NCI-H345 (cell line): Measurements from ENCODE around the gene MNX1.

ENCODE experiments used
- DNase-seq: peaks from one replicate; lab custom pipeline; 2025; lab: John Stamatoyannopoulos, UW

MNX1 gene

DNA sequence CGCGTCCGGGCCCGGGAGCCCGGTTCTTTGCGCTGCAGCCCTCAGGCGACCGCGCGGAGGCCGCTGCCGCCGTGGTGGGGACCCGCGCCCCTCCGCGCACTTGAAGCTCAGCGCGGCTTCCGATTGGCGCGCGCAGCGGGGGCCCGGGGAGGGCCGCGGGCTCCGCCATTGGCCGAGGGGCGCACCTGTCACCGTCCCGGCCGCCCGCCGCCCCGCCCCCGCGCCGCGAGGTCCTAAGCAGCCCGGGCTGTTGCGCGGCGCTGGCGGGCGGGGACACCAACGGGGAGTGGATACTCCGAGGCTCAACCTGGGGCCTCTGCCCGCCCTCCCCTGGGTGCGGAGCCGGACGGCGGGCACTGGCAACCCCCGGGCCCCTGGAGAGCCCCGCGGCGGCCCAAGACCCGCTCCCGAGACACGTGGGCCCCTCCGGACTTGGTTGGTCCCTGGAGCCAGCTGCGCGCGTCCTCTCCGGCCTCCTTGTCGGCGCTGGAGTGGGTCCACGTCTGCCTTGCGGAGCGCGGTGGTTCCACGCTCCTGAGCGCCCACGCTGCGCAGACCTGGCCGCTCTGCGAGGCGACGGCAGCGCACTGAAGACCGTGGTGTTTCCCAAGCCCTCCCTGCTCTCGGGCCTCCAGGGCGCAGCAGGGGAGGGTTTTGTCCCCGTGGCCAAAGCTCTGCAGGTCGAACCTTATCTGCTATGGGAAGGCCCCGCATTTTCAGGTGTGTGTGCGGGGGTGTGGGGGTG is at the start of gene MNX1:
MNX1 (minus strand) TSS at position 76 of the 745 bp plus-strand sequence. CDS start 313 bp downstream, outside the sequence.
- peak; percentile 94 for DNase-seq

DNA sequence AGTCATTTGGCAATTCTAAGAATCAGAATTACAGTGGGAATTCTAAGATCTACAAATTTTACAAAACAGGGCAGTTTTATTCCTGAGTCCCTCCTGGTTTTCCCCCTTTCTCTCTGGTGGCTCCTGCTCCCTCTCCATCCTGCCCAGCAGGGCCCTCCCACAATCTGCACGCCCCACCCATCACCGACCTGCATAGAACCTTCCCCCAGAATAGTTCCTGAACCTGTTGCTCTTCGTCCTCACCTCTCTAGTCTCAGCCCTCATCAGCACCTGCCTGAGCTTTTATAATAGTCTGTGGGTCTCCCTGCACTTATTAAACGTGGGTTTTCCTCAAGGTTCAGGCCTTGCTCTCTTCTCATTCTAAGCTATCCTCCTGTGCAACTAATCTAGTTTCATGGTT is 49.1 kb upstream of the MNX1 start:
- no peak for DNase-seq

DNA sequence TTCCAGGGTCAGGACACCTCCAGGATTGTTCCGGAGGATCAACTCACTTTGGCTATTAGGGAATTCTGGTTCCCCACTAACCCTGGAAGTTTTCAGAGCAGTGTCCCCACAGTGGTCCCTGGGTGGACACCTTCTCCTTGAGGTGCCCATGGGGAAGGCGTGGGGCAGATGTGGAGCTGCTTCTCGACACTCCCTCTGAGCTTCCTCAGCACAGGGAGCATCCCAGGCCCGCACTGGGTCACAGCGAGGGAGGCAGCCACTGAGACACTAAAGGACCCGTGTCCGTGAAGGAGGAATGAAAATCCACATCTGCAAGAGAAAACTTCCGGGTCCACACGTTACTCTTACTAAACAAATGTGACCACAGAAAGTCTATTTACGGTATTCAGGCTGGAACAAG is 48.2 kb upstream of the MNX1 start:
- DNase-seq = no peak

DNA sequence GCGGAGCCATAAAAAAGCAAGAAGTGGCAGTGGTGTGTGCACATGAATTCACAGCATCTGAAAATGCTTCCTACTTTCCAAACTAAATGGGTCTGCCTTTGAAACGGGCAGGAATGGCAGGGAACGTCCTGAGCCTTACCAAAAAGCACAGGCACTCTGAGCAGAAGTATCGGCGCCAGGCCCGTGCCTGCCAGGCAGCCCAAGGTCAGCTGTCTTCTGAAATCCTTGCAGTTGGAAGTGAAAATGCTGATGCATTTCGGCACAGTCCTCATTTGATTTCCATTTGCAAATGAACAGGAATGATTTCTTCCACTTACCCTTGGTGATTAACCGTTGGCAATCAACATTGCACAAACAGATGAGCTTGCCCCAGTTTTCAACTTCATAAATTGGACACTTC is 47.6 kb upstream of the MNX1 start:
- DNase-seq = no peak

DNA sequence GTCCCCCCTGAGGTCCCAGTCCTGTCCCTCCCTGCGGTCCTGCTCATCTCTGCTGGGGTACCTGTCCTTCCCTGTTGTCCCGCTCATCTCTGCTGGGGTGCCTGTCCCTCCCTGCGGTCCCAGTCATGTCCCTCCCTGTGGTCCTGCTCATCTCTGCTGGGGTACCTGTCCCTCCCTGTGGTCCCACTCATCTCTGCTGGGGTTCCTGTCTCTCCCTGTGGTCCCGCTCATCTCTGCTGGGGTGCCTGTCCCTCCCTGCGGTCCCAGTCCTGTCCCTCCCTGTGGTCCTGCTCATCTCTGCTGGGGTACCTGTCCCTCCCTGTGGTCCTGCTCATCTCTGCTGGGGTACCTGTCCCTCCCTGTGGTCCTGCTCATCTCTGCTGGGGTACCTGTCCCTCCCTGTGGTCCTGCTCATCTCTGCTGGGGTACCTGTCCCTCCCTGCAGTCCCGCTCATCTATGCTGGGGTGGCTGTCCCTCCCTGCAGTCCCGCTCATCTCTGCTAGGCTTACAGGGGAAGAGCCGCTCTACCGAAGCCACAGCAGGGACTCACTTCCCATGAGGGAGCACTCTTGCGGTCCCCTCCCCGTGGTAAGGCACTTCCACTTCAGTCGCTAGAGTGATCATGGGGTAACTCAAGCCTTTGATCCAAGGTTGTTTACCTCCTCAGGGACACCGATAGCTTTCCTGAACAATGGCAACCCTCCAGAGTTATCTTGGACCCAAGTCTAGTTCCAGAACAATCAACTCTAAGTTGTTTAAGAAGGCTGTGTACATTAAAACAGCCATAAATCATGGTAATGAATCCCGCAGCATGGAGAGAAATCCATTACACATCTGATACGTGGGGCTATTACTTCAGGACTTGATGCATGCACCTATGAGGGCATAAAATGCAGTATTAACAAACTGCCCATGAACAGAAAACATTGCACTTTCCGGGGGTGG is 46.8 kb upstream of the MNX1 start:
- DNase-seq = no peak

DNA sequence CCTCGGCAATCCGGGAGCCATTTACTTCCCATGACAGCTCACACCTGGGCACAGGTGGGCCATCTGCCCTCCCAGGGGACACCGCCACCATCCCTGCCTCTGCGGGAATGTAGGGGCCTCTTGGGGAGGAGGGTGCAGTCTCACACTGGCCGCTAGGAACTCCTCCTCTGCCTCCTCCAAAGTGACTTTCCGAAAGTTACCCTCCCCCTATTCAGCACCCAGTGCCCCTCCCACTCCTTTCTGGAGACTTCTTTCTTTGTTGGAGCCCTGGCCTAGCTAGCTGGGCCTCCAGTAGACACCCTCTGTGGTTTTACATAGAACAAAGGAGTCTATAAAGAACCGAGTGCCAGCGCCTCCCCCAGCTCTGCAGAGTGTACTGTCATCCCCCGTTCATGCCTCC is 45.8 kb upstream of the MNX1 start:
- no peak for DNase-seq

DNA sequence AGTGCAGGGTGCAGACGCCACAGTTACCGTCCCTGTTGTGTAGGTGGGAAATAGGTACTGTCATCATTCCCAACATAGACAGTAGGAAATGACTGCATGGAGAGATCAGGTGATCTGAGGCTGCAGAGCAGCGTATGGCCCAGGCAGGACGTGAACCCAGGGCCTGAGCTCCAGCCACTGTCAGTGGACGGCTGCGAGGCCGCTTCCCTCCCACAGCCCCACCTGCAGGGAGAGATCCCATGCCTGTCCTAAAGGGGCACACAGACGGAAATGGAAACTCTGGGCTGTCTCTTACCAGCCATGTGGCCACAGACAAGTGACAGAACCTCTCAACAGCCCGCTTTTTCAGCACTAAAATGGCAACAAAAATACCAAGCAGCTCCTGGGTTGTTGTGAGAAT is 44.5 kb upstream of the MNX1 start:
- no peak for DNase-seq

DNA sequence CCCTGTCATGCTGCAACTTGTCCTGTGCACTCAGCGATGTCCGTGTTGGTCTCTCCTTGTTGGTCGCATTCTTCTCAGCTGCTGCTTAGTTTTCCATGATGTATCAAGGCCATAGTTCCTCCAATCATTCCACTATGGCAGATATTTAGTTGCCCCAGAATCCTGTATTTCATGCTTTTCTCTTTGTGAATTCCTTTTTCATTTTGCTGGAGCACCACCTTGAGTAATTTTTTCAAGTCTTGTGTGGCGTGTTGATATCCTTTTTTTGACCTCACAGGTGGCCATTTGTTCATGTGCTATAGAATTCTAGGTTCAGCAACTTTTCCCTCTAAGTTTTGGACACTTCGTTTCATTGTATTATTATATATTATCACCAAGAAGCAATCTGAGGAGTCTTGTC is 42.7 kb upstream of the MNX1 start:
- no peak for DNase-seq

DNA sequence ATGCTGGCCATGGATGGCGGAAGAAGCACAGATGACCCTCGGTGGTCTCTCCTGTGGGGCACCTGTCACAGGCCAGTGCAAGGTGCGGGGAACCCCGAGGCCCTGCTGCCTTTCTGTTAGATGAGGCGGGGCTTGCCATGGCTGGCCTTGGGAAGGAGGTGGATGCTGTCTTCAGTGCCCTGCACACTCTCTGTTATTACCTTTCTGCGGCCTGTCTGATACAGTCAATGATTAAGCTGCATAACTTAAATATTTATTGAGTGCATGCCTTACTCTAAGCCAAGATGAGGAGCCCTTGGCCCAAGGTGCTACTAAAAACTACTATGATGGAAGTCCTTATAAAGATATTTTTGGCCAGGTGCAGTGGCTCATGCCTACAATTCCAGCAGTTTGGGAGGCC is 36.7 kb upstream of the MNX1 start:
- no peak for DNase-seq

DNA sequence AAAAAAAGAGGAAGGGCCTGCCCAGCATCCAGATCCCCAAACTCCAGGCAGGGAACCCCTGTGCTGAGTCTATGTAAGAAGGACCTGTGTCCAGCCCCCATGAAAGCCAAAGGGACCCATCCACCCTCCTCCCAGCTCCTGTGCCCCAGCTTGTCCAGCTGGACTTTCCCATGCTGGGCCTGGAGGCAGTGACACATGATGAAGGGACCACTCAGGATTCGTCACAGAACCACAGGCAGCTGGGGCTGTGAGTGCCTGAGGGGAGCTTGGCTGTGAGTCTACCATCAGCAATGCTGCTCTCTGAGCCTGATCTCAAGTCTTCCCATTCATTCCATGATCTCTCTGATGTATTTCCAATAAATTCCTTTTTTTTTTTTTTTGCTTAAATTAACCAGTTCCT is 36.2 kb upstream of the MNX1 start:
- no peak for DNase-seq

DNA sequence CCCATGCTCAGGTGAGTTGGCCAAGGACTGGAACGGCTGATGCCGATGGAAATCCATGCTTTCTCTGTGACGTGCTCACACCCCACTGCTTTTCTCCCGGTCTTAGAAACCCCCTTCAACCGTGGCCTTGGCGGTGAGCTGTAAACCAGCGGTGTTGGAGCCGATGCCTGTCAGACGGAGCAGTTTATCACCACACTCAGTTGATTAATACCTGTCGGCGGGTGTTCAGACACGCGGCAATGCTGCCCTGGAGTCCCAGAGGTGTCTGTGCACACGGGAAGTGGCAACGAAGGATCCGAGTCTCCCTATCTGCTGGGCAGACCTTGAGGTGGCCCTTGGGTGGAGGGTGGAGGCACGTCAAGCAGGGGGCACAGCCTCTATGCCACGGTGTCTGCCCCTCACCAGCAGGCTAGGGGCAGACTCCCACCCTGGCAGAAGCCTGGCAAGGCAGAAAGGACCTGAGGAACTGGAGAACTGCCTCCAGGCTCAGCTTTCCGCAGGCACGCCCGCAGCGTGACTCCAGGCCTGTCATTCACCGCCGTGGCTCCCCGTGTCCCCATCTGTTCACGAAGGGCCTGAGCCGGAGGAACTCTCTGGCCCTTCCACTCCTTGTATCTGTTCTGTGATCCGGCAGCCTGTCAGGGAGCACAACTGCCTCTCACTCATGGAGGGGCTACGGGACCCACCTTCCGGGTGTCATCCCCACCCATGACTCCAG is 34.6 kb upstream of the MNX1 start:
- DNase-seq = no peak

DNA sequence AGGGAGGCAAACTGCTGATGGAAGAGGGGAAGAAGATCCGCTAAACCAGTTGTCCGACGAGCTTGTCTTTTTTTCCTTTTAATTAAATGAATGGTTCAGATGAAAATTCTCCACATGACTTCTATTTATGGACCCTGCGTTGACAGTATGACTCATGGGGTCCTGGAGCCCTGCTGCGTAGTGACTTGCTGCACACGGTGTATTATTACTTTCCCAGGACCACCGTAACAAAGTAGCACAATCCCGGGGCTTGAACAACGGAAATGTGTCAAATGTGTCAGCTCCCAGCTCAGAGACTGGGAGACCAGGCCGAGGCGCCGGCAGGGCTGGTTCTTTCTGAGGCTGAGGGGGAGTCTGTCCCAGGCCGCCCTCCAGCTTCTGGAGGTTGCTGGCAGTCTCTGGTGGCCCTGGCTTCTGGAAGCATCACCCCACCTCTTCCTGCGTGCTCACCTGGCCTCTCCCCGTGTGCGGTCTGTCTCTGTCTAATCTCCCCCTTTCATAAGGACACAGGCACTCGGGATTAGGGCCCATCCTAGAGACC is 33.8 kb upstream of the MNX1 start:
- DNase-seq = no peak

DNA sequence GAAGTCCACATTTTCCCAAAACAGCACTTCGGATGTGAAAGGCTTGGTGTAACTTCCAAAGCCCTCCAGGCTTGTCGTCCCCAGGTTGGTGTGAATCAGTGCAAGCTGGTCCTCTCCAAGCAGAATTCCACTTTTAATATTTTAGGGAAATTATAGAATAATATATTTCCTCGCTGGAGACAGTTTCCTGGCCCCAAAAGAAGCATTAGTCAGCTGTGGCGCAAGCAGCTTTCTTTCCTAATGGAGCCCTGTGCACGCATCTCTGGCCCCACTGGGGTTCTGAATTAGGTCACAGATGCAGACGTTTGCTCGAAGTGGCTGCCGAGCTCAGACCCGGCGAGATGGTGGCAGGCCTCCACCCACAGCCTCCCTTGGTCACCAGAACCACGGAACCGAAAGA is 33.3 kb upstream of the MNX1 start:
- no peak for DNase-seq

DNA sequence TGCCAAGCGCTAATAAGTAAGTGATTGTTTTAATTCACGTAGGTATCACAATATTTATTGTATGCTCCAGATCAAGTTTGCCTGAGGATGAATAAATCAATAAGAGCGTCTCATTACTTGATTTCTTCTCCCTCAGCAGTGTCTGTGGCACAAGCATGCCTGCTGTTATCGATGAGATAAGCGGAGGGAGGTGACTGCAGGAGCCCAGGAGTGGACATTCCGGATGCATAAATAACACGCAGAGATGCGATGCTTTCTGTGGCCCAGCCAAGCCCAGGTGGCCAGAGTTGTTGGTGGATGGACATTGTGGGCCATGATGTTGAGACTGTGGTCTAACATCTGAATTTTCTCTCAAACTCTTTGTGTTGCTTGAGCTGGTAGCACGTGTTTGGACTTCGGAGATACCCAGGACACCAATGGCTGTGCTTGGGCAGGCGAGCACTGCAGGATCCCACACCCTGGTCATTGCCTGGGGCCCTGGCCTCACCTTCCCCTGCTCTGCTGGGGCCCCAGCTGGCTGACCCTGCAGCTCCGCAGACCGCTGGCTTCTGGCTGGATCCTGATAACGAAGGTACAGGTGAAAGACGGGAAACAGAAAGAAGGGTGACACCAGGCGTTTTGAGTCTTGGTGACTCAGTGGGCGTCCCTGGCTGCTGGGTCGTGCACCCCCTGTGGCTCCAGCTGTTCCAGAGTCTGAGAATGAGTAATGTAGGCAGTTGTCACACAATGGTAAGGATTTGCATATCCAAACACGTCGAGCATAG is 31.2 kb upstream of the MNX1 start:
- DNase-seq = no peak

DNA sequence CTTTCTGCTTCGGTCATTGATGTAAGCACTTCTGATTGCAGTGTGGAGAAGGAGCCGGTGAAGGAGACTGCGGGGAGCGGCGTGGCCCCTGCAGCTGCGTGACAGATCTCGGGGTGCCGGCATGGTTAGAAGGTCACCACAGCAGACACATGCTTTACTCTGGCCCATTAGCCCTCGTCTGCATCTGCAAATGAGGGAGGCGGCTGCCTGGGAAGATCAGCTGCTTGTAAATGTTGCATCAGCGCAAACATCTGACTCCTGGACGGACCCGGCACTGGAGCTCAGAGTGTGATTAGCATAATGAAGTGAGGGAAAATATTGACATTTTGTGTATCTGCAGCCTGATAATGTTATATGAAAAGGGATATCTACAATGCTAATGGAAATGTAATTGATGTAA is 30.5 kb upstream of the MNX1 start:
- DNase-seq = no peak

DNA sequence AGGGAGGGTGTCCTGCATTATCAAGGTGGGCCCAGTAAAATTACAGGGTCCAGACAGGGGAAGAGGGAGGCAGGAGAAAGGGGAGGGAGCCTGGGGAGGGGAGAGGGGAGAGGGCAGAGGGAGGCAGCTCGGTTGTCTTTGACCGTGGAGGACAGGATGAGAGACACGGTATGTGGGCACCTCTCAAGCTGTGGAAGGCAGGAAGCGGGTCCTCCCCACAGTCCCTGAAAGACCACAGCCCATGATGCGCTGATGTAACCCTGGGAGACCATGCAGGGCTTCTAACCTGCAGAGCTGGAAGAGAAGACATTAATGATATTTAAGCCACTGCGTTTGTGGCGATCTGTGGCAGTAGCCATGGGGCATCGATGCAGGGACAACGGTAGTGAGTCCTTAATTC is 27.2 kb upstream of the MNX1 start:
- no peak for DNase-seq

DNA sequence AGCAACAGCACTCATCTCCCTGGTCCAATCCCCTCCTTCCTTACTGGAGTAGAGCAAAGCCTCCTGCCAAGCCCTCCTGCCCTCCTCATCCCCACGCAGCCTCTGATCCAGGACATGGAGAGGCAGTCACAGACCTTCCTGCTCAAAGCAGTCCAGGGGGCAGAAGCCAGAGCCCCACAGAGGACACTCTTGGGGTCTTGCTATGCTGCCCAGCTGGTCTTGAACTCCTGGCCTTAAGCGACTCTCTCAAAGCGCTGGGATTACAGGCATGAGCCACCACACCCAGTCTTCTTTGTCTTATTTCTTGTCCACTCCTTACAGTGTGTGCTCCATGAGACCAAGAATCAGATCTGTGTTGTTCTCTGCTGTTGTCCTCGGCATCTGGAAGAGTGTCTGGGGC is 26.6 kb upstream of the MNX1 start:
- DNase-seq = no peak

DNA sequence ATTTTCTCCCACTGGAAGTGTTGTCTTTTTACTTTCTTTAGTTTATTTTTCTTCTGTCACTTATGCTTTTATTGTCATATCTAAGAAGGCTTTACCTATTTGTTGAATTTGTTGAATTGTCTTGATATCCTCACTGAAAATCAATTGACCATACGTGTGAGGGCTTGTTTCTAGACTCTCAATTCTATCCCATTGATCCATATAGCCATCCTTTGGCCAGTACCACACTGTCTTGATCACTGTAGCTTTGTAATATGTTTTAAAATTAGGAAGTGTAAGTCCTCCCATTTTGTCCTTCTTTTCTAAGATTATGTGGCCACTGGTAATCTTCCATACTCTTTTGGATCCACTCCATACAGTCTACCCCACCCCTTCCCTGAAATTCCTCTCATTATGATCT is 25.5 kb upstream of the MNX1 start:
- DNase-seq = no peak

DNA sequence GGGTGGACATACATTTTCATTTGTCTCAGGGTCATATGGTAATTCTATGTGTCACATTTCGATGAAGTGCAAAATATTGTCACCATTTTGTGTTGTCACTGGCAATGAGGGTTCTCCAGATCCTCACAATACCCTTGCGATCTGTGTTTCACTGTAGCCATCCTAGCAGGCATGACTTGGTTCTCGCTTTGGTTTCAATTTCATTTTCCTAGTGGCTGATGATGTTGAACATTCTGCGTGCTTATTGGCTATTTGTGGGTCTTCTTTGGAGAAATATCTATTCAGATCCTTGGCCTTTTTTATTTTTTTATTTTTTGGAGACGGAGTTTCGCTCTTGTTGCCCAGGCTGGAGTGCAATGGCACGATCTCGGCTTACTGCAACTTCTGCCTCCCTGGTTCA is 24.8 kb upstream of the MNX1 start:
- no peak for DNase-seq

DNA sequence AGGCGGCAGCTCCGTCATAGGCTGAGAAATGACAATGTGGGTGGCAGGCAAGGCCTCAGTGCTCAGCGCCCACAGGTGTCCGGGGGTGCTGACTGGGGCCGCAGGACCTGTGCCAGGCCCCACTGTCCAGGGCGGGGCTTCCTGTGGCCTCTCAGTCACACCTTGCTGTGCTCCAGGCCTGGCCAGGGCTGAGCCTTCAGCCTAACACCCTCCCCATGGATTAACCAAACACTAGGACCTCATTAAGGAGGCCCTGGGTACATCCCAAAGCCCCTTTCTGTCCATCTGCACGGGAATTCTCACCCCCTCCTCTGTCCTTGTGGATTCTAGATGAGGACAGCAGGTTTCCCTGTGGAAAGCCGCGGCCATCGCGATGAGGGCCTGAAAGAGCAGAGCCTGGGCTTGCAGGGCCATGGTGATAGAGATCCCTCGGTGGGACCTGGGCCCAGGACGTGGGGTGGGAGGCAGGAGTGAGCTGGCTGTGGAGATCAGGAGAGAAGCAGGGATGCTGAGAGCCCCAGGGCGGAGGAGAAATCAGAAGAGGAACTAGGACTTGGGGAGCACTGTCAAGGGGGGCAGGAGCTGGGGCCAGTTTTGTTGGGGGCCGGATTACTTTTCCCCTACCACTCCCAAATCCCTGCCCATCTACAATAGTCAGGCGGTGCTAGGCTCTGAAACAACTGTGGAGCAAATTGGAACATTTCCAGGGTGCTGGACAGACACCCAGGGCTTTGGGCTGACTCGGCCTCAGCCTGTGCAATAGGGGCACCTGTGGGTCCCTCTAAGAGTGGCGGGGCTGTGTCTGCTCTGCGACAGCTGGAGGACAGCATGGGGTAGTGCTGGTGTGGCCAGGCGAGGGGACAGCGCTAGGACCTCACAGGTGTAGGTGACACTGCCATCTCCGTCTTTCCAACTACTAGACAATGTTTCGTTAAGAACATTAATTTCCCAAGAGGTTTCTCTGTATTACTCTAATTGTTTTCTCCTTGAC is 23.3 kb upstream of the MNX1 start:
- DNase-seq = no peak
